GM12892 (cell line): ENCODE measurements around the gene NXPH1.

Experiments used
- DNase-seq: peaks from one replicate; pipeline ENCODE4 v3.0.0; 2011; ENCODE audit not compliant: insufficient read length
- FAIRE-seq: peaks from 2 replicates; lab custom pipeline; 2011; peaks lifted over from hg19 to GRCh38; lab: Jason Lieb, UNC
- POLR2A ChIP-seq: IDR thresholded peaks from 2 replicates; pipeline ENCODE4 v1.6.1; 2011; ENCODE audit warnings: low read depth, low read length, control low read depth
- POLR2AphosphoS5 ChIP-seq: IDR thresholded peaks from 2 replicates; pipeline ENCODE4 v1.6.1; 2011; ENCODE audit warnings: low read depth, low read length, control low read depth
- TAF1 ChIP-seq: IDR thresholded peaks from 2 replicates; pipeline ENCODE4 v1.6.1; 2011; ENCODE audit warnings: low read depth, mild to moderate bottlenecking, control low read depth, low read length, borderline replicate concordance

The NXPH1 gene

DNA sequence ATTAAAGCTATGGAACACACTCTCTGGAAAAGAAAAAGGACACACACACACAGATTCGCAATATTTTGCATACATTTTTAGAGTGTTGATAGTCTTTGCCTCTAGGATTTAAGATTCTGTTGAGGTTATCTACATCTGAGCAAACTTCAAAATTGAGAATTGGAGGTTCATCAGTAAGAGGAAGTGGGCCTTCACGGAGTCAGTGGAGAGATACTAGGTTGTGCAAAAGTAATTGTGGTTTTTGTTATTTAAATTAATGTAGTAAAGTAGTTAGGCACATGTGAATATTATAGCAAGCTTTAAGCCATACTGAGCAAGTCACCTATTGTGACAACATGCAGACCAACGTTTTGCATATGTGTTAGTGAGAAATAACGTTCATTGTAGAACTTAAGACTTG, 19.8 kb upstream of the NXPH1 start:
- FAIRE-seq (no peak), DNase-seq (no peak)
- TF ChIP-seq POLR2AphosphoS5 (no peak), TAF1 (no peak), POLR2A (no peak)

DNA sequence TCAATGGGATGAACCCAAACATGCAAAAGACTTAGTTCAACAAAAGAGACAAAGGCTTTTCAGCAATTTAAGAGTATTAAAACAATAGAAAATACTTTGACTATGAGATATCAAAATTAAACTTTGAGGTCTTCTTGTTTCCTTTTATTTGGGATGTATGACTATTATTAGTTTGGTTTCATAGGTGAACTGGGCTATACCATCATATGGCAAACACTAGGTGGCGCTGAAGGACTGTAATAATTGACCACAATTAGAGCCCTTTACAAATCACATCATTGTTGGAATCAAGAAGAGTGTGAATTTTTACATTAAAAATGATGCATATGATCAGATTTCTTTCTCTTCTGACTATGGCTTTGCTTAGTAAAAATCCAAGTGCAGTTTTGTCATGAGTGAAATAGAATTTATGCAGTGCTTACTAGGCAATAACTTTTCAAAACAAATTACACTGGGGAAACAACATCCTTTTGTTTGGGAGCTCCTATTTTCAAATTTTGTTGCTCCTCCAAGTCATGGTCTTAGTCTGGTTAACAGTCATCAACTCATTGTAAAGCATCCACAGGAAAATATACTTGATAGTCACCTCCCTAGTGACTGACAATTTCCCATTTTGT, 14.7 kb upstream of the NXPH1 start:
- TF ChIP-seq POLR2AphosphoS5 (no peak), TAF1 (no peak), POLR2A (no peak)
- DNase-seq (no peak), FAIRE-seq (peak; percentile 83)

DNA sequence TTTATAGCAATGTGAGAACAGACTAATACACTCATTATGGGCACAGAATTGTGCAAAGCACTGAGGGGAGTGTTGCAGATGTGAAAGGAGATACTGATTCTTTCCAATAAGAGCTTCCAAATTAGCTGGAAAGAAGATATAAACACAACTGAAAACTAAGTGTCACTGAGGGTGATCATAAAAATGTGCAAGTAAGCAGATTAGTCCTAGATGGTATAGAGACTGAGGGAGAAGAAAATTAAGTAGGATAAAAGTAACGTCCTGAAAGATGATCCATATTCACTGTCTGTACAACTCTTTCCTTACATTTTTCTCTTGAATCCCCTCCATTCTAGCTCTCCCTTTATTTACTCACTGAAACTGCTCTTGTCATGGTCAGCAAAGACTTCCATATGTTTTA, 11.2 kb upstream of the NXPH1 start:
- no peak for TF ChIP-seq TAF1
- no peak for TF ChIP-seq POLR2AphosphoS5
- TF ChIP-seq POLR2A, result no peak
- FAIRE-seq (no peak), DNase-seq (no peak)

DNA sequence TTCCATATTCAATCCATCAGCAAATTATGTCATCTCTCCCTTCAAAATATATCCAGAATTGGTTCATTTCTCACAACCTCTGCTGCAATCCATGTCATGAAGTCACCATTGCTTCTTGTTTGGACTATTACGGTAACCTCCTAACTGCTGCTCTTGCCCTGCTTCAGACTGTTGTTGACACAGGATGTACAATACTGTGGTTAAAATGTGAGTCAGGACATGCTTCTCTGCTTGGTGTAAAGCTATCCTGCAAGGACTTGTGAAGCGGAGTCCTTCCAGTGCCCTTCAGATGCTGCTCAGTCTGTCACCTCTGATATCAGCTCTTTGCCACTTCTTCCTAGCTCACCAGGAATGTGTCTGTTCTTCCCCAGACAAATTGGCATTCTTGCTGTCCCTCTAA, 10.4 kb upstream of the NXPH1 start:
- TF ChIP-seq POLR2A (no peak), TAF1 (no peak), POLR2AphosphoS5 (no peak)
- DNase-seq (no peak), FAIRE-seq (no peak)

DNA sequence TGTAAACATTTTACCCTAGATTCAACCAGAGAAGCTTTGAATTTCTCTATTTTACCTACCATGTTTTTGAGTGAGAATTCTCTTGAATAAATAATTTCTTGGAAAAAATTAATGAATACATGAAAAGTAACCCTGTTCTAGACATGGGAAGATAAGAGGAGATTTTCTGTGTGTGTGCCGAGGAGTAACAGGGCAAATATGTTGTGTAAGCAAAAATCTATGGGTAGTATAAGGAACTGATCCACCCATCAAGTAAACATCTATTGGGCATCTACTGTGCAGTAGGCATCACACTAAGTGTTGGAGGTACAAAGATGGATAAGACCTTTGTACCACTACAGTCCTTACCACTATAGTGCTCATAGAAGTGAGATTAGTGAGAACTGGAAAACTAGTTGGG, 8.2 kb upstream of the NXPH1 start:
- TF ChIP-seq POLR2AphosphoS5 (no peak), TAF1 (no peak), POLR2A (no peak)
- FAIRE-seq, result no peak

DNA sequence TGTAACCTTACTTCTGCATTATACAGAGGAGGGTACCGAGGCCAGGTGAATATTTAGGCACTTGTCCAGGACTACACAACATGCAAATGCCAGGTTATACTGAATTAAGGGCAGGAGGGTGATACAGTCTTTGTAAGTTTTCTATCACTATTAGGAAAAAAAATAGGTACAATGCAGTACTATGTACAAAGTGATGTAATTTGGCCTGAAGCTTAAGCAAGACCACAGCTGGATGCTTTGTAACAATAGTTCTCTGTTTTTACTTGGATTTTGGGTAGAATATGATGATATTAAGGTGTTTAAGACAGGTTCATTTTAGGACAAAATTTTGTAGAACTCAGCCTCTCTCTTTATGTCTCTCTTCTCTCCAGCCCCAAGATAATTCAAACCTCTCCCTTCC, 2.8 kb upstream of the NXPH1 start:
- DNase-seq (no peak), FAIRE-seq (no peak)
- no peak for TF ChIP-seq POLR2AphosphoS5
- TF ChIP-seq TAF1, result no peak
- TF ChIP-seq POLR2A, result no peak

More for the DNA sequence above, 8.2 kb upstream of the NXPH1 start:
- DNase-seq, result no peak

DNA sequence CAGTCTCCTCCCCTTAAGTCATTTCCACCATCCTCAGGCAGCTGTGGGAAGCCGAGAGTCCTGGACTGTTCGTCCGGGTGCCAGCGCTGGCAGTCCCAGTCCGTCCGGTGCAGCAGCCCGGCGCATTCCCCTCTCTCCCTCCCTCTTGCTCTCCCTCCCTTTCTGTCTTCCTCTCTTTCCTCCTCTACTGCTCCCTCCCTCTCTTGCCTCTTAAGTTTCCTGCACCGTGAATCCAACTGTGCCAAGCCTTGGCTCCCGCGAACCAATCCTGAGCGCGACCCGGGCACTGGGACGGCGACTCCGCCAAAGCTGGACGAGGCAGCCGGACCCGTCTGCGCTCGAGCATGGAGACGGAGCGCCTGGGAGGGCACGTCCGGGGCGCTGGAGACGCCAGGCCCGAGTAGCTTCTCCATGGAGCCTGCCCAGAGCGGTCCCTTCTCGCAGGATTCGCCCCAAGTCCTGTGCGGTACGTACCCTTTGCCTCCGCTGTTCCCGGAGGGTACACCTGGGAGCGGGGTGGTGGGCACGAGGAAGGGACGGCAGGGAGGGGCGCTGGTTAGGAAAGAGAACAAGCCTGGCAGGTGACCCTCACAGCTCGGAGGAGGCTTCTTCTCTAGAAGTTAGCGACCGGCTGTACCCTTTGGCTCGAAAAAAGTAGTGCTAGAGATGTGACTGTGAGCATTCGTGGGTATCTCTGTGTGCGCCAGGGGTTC, 1.0 kb downstream of the NXPH1 start:
- no peak for DNase-seq
- no peak for FAIRE-seq
- TF ChIP-seq TAF1, result no peak
- no peak for TF ChIP-seq POLR2A
- TF ChIP-seq POLR2AphosphoS5, result no peak

DNA sequence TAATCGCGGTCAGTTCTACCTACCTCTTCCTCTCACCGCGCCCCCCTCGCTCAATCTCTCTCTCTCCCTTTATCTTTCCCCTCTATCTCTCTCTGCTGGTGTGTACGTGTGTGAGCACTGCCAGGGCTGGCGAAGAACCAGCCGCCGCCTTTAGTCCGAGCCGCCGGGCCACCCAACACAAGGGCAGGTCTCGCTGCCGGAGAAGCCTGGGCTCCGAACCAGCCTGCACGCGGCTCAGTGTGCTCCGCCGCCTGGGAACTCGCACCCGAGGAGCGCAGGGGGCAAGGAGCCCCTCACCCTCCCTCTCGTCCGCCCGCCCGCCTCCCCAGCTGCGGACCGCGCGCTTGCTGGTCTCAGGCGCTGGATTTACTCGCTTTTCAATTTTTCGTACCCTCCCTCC, 1.7 kb downstream of the NXPH1 start:
- DNase-seq (no peak), FAIRE-seq (no peak)
- TF ChIP-seq POLR2A (no peak), POLR2AphosphoS5 (no peak), TAF1 (no peak)

DNA sequence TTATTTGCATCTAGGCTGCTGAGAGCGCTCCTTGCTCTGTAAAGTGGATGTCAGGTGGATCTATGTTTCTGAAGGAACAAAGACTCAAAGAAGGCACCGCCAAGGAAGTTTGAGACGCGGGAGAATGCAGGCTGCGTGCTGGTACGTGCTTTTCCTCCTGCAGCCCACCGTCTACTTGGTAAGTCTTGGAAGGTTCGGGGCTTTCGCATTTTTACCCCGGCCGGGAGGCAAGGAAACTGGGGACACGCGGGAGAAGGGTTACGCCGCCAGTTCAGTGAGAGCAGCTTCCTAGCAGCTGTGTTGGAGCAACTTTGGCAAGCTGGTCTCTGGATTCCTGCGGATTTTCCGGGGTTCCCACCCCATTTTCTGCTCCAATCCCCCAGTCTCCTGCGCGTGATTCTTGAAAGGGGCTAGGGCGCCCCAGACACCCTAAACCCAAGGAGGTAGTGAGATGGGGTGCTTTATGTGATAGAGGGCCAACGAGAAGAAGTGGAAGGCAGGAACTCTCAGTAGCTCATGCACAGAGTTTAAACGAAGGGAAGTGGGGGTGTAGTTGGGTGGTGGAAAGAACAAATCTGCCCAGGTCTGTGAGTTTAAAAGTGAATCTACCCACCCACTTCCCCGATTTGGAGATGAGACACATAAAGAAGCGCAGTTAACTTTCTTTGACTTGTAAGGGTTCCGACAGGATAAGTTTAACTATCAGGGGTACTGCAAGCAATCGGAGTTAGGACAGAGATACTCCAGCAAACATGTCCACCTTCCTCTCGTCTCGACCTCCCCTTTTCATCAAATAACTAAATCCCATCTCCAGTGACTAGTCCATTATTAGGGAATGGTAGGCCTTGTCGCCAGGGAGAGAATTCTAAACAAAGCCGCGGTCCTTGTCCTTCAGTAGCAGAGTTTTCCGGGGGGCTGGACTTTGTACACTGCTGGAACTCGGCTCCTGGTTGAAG, 2.5 kb downstream of the NXPH1 start:
- no peak for TF ChIP-seq TAF1
- TF ChIP-seq POLR2A, result no peak
- TF ChIP-seq POLR2AphosphoS5, result no peak
- FAIRE-seq (no peak), DNase-seq (no peak)

DNA sequence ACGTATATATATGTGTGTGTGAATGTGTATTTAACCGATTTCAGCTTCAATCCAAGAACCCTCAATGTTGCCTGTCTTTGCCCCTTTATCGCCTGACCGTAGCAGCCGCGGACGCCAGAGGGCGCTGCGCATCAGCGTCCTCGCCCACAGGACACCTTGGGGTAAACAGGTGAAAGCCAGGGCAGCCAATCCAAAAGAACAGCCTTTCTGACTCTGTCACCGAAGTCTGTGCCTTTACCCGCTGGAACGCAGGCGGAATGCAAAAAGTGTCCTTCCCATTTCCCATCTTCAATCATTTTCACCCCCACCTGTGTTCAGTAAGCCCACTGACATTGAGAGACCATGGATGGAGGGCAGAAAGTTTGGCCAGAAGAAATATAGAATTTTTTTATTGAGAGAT, 3.6 kb downstream of the NXPH1 start:
- FAIRE-seq, result peak; percentile 56
- no peak for TF ChIP-seq POLR2AphosphoS5
- peak; percentile 43 for DNase-seq

DNA sequence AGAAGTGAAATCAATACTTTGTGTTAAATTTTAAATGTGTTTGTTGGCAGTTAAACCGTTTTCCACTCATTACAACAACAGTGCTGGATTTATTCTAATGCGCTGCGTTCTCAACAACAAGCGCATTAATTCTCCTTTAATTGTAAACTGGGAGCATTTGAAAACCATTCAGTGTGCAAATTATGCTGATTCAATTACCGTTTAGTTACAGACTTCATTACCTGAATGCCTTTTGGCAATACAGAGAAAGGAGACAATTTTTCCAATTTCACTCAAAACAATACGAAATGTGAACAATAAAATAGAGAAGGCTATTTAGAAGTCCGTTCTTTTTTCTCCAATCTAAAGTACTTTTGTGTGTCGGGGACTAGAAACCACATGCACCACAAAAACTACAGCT, 4.2 kb downstream of the NXPH1 start:
- TF ChIP-seq POLR2AphosphoS5, result no peak
- TF ChIP-seq TAF1, result no peak
- no peak for TF ChIP-seq POLR2A
- FAIRE-seq (no peak), DNase-seq (no peak)

DNA sequence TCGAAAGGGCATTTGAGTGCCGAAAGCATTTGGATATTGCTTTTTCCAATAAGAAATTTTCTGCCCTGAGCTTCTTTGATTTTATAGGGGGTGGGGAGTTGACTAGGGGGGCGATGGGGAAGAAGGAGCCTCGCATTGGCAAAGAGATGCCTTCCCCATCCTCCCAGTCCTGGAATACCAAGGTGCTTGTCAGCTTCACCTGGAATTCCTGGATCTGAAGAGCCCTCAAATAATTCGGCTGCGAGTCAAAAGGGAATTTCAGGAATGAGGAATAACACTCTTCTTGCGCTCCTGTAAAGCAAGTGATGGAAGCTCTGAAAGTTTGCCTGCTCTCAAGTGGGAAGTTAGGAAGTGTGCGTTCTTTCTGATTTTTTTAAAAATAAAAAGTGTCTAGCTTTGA, 7.3 kb downstream of the NXPH1 start:
- TF ChIP-seq POLR2AphosphoS5 (no peak), TAF1 (no peak), POLR2A (no peak)
- DNase-seq (no peak), FAIRE-seq (no peak)
